Endothelial cell (in vitro differentiated cells): ENCODE data around the gene EGFL7. TPM values are rescaled to one million over a fixed set of nuclear protein-coding genes. Genes with fewer than 3 reads are reported as not detected.

Source experiments
- DNase-seq: peaks from one replicate; pipeline ENCODE4 v3.0.0; 2021; ENCODE audit warnings: low spot score
- H3K27ac Mint-ChIP-seq: one replicate; pipeline ENCODE4 v1.8.0; 2021; ENCODE audit warnings: mixed read lengths, inconsistent platforms; ENCODE audit not compliant: unreplicated experiment
- H3K27me3 Mint-ChIP-seq: one replicate; pipeline ENCODE4 v1.8.0; 2021; ENCODE audit warnings: mild to moderate bottlenecking, moderate library complexity, mixed read lengths, inconsistent platforms; ENCODE audit not compliant: unreplicated experiment
- H3K36me3 Mint-ChIP-seq: one replicate; pipeline ENCODE4 v1.8.0; 2021; ENCODE audit warnings: mild to moderate bottlenecking, low read depth, mixed read lengths, inconsistent platforms; ENCODE audit not compliant: unreplicated experiment
- H3K4me1 Mint-ChIP-seq: one replicate; pipeline ENCODE4 v1.8.0; 2021; ENCODE audit warnings: mild to moderate bottlenecking, mixed read lengths, inconsistent platforms; ENCODE audit not compliant: unreplicated experiment
- H3K4me3 Mint-ChIP-seq: one replicate; pipeline ENCODE4 v1.8.0; 2021; ENCODE audit warnings: mild to moderate bottlenecking, mixed read lengths, inconsistent platforms; ENCODE audit not compliant: unreplicated experiment
- H3K9me3 Mint-ChIP-seq: one replicate; pipeline ENCODE4 v1.8.0; 2021; ENCODE audit warnings: mixed read lengths, inconsistent platforms; ENCODE audit not compliant: unreplicated experiment
- CTCF ChIP-seq: fragments of 200-600 bp; sonication (generic); IDR thresholded peaks from one replicate; pipeline ENCODE4 v1.5.0; 2021; ENCODE audit warnings: antibody characterized with exemption; ENCODE audit not compliant: unreplicated experiment
- total RNA-seq: library from RNA; stranded (reverse); fragmentation: NEBNext Ultra II Directional; extraction: Animal tissue kit (Norgen Biotek cat#: 25700); gene quantifications from one replicate; pipeline ENCODE4 v1.2.1, GENCODE V29; 2021; ENCODE audit not compliant: unreplicated experiment

The EGFL7 gene
- total RNA-seq, 1 donor from 2014 or later, result 945 TPM

DNA sequence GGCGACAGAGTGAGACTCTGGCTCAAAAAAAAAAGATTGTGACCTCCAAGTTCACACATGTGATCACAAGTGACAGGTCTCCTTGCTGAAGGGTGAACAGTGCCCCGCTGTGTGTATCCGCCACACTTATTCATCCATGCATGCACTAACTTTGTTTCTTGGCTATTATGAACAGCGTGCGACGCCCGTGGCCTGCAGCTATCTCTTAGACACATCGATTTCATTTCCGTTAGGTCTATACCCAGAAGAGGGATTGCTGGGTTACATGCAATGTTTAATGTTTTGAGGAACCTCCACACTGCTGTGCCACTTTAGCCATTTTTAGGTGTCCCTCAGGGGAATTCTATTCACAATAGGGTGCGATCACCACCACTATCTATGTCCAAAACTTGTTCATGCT lies 12.1 kb upstream of the EGFL7 start:
- no peak overlapping the region for H3K4me3 Mint-ChIP-seq
- no peak for DNase-seq
- no peaks in the 10 kb centered on the region for H3K36me3 Mint-ChIP-seq
- H3K4me1 Mint-ChIP-seq, result peaks cover 21% of the 10 kb centered on the region
- H3K27ac Mint-ChIP-seq, result peak overlapping the region; percentile 54
- H3K9me3 Mint-ChIP-seq, result no peaks in the 10 kb centered on the region
- no peak for TF ChIP-seq CTCF
- H3K27me3 Mint-ChIP-seq, result peaks cover 2% of the 10 kb centered on the region

DNA sequence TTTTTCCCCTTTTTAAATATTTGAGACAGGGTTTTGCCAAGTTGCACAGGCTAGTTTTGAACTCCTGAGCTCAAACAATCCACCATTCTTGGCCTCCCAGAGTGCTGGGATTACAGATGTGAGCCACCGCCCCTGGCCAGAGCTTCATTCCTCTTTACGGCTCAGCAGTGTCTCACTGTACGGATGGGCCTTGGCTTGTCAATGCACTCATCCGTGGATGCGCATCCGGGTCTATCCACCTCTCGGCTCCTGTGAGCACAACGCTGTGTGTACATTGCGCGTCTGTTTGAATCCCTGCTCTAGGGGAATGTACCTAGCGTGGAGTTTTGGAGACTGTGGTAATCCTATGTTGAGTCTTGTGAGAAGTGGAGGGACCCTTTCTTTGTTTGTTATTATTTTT lies 10.9 kb upstream of the EGFL7 start:
- TF ChIP-seq CTCF, result no peak
- DNase-seq, result no peak
- Mint-ChIP-seq H3K27ac (peak overlapping the region; percentile 18), H3K4me1 (peaks cover 26% of the 10 kb centered on the region), H3K4me3 (no peak overlapping the region), H3K27me3 (peaks cover 6% of the 10 kb centered on the region), H3K36me3 (no peaks in the 10 kb centered on the region), H3K9me3 (no peaks in the 10 kb centered on the region)

DNA sequence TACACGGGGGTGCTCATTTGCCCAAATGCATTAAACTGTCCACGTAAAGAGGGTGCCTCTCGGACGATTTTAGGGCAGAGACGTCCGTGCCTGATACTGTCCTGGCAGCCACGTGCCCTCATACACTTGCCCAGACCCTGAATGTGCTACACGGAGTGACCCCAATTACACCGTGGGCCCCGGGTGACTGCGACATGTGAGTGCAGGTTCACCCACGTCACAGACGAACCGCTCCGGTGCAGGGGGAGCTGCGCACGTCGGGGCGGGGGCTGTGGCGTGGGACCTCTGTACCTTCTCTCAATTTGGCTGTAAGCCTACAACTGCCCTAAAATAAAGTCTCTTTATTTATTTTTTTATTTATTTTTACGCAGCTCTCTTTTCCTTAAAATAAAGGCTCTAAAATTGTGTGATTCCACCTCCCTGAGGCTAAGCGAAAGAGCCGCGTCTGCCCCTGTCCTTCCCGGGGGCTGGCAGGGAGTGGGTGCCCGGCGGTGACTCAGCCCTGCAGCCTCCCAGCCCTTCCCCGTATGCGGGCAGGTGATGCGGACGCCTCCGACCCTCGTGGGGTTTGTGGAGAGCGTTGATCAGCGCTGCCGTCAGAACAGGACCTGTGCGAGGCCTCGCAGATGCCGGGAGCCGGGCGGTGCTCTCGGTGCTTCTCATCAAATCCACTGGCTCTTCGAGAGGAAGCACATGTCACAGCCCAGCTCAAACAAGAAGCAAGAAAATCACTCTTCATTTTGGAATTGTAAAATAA lies 9.2 kb upstream of the EGFL7 start:
- Mint-ChIP-seq H3K36me3 (peaks cover 3% of the 10 kb centered on the region), H3K27ac (peak overlapping the region; percentile 83), H3K9me3 (no peaks in the 10 kb centered on the region), H3K27me3 (peaks cover 5% of the 10 kb centered on the region), H3K4me3 (no peak overlapping the region), H3K4me1 (peaks cover 28% of the 10 kb centered on the region)
- no peak for DNase-seq
- TF ChIP-seq CTCF, result no peak

DNA sequence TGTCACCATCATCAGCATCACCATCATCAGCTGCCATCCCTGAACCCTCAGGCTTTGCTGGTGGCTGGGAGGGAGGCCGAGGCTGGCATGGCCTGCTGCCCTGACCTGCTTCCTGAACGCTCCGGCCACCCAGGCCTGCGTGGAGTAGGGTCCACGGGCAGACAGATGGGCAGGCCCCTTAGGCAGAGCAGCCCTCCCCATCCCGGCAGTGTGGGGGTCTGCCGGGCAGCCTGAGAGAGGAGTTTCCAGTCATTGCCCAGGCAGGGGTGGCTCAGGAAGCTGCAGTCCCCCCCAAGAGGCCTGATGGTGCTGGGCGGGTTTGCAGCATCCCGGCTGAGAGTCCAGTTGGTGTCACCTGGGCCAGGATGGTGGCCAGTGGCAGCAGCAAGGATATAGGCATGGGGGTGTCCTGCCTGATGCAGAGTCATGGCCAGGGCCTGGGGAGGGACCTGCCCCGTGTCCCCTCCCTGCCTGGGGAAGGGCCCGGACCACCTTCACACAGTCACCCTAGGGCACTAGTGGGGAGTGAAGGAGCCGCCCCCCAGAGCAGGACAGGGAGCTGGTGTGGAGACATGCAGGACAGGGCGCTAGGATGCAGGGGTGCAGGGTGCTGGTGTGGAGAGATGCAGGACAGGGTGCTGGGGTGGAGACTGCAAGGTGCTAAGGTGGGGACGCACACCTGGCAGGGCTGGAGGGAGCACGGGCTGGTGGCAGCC lies 7.7 kb upstream of the EGFL7 start:
- Mint-ChIP-seq H3K9me3 (no peaks in the 10 kb centered on the region), H3K4me3 (peak overlapping the region; percentile 65), H3K27ac (peak overlapping the region; percentile 98), H3K27me3 (peaks cover 5% of the 10 kb centered on the region), H3K36me3 (peaks cover 3% of the 10 kb centered on the region), H3K4me1 (peaks cover 18% of the 10 kb centered on the region)
- no peak for DNase-seq
- TF ChIP-seq CTCF, result no peak
